Neural progenitor cell (in vitro differentiated cells): ENCODE data around the gene PDE8B. TPM values are rescaled to one million over a fixed set of nuclear protein-coding genes. Genes with fewer than 3 reads are reported as not detected.

Experiments used
- DNase-seq: peaks from one replicate; pipeline ENCODE4 v3.0.0-alpha.2; 2016; ENCODE audit warnings: low spot score
- H2AFZ ChIP-seq: fragments of 200-600 bp; sonication (generic); replicated peaks from 2 replicates; pipeline ENCODE4 v1.6.1; 2016; ENCODE audit warnings: antibody characterized with exemption
- H3F3A ChIP-seq: fragments of 200-600 bp; sonication (generic); 2 replicates; pipeline ENCODE4 v1.6.1; 2016; ENCODE audit warnings: antibody characterized with exemption, low read depth
- H3K27ac ChIP-seq: fragments of 200-600 bp; sonication (generic); 2 replicates; pipeline ENCODE4 v1.5.1; 2016; ENCODE audit warnings: mild to moderate bottlenecking
- H3K27me3 ChIP-seq: fragments of 200-600 bp; sonication (generic); 2 replicates; pipeline ENCODE4 v1.6.1; 2016; ENCODE audit warnings: mild to moderate bottlenecking, moderate library complexity
- H3K36me3 ChIP-seq: fragments of 200-600 bp; sonication (generic); 2 replicates; pipeline ENCODE4 v1.5.1; 2016
- H3K4me1 ChIP-seq: fragments of 200-600 bp; sonication (generic); 2 replicates; pipeline ENCODE4 v1.6.1; 2016; ENCODE audit warnings: mixed run types
- H3K4me2 ChIP-seq: fragments of 200-600 bp; sonication (generic); 2 replicates; pipeline ENCODE4 v1.6.1; 2016
- H3K4me3 ChIP-seq: fragments of 200-600 bp; sonication (generic); 2 replicates; pipeline ENCODE4 v1.5.1; 2016
- H3K79me2 ChIP-seq: fragments of 200-600 bp; sonication (generic); 2 replicates; pipeline ENCODE4 v1.6.1; 2016; ENCODE audit warnings: low read depth
- H3K9ac ChIP-seq: fragments of 200-600 bp; sonication (generic); 2 replicates; pipeline ENCODE4 v1.6.1; 2016
- H3K9me3 ChIP-seq: fragments of 200-600 bp; sonication (generic); 2 replicates; pipeline ENCODE4 v1.5.1; 2016; ENCODE audit warnings: low read depth
- H4K20me1 ChIP-seq: fragments of 200-600 bp; sonication (generic); 2 replicates; pipeline ENCODE4 v1.6.1; 2016; ENCODE audit warnings: low read depth
- H3K27ac Mint-ChIP-seq: 3 replicates; pipeline ENCODE4 v1.8.0; 2021; ENCODE audit warnings: mixed read lengths
- H3K27me3 Mint-ChIP-seq: 2 replicates; pipeline ENCODE4 v1.8.0; 2022; ENCODE audit warnings: low read depth, mild to moderate bottlenecking, inconsistent platforms, moderate library complexity, mixed read lengths; ENCODE audit not compliant: insufficient read depth
- H3K36me3 Mint-ChIP-seq: 3 replicates; pipeline ENCODE4 v1.8.0; 2021; ENCODE audit warnings: mixed read lengths
- H3K4me1 Mint-ChIP-seq: 3 replicates; pipeline ENCODE4 v1.8.0; 2021; ENCODE audit warnings: mixed read lengths
- H3K4me3 Mint-ChIP-seq: 3 replicates; pipeline ENCODE4 v1.8.0; 2021; ENCODE audit warnings: mild to moderate bottlenecking, moderate library complexity, mixed read lengths
- H3K9me3 Mint-ChIP-seq: 3 replicates; pipeline ENCODE4 v1.8.0; 2020; ENCODE audit warnings: mixed read lengths
- CTCF ChIP-seq: fragments of 200-600 bp; sonication (generic); IDR thresholded peaks from 2 replicates; pipeline ENCODE4 v1.5.1; 2017; ENCODE audit warnings: antibody characterized with exemption, mild to moderate bottlenecking
- EZH2 ChIP-seq: fragments of 200-600 bp; sonication (generic); IDR thresholded peaks from 2 replicates; pipeline ENCODE4 v1.6.1; 2017; ENCODE audit warnings: antibody characterized with exemption, mild to moderate bottlenecking, moderate library complexity
- EZH2phosphoT487 ChIP-seq: fragments of 200-600 bp; sonication (generic); IDR thresholded peaks from 2 replicates; pipeline ENCODE4 v1.6.1; 2017; ENCODE audit warnings: antibody characterized with exemption
- total RNA-seq: library from RNA; depleted of rRNA; stranded (reverse); fragments of >200 nt; gene quantifications from 2 replicates; pipeline ENCODE4 v1.2.3, GENCODE V29; 2015; ENCODE audit warnings: low replicate concordance

The PDE8B gene
- total RNA-seq, 1 donor from 2014 or later = 4.3 TPM

- H3K4me1 ChIP-seq = no peaks in the 10 kb centered on the region
- no peak overlapping the region for H3K9ac ChIP-seq
- no peaks in the 10 kb centered on the region for H3K27me3 ChIP-seq
- TF ChIP-seq EZH2 (no peak), CTCF (no peak), EZH2phosphoT487 (no peak)
- Mint-ChIP-seq H3K9me3 (no peaks in the 10 kb centered on the region), H3K4me3 (no peak overlapping the region), H3K4me1 (peaks cover 17% of the 10 kb centered on the region), H3K27me3 (peaks cover 2% of the 10 kb centered on the region), H3K36me3 (no peaks in the 10 kb centered on the region), H3K27ac (no peak overlapping the region)
- H3F3A ChIP-seq = no peaks in the 10 kb centered on the region
- H3K79me2 ChIP-seq = no peaks in the 10 kb centered on the region
- H3K4me2 ChIP-seq = no peak overlapping the region
- no peaks in the 10 kb centered on the region for H3K36me3 ChIP-seq
- H3K27ac ChIP-seq = no peak overlapping the region
- no peak for DNase-seq
- H3K9me3 ChIP-seq = no peaks in the 10 kb centered on the region
- no peak overlapping the region for H2AFZ ChIP-seq
- no peak overlapping the region for H3K4me3 ChIP-seq
- H4K20me1 ChIP-seq = no peaks in the 10 kb centered on the region
Measured at GRCh38 chr5:77367741-77368140, 157.3 kb downstream of the PDE8B start.

DNA sequence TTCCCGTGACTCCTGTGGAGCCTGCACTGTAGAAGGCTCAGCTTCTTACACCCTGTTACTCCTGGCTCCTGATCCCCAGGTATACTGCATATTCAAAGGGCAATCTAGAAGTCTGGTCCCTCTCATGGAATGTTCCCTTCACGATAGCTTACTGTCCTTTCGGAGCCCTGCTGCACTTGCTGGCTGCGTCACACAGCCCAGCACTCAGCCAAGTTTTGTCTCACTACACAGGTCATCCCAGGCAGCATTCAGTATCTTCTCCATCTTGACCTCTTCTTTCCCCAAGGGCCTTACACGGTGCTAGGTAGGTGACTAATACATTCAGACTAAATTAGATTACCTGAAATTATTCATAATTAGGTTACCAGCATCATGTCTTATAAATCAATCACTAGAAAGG lies 157.9 kb downstream of the PDE8B start:
- Histone ChIP-seq H3K4me2 (no peak overlapping the region), H3K9ac (no peak overlapping the region), H3K27me3 (no peaks in the 10 kb centered on the region), H3K4me1 (no peaks in the 10 kb centered on the region), H3K4me3 (no peak overlapping the region), H3K27ac (no peak overlapping the region), H3K79me2 (no peaks in the 10 kb centered on the region), H3F3A (no peaks in the 10 kb centered on the region), H3K36me3 (no peaks in the 10 kb centered on the region), H2AFZ (no peak overlapping the region), H4K20me1 (no peaks in the 10 kb centered on the region), H3K9me3 (no peaks in the 10 kb centered on the region)
- Mint-ChIP-seq H3K36me3 (no peaks in the 10 kb centered on the region), H3K4me1 (peaks cover 17% of the 10 kb centered on the region), H3K27me3 (no peaks in the 10 kb centered on the region), H3K27ac (no peak overlapping the region), H3K4me3 (no peak overlapping the region), H3K9me3 (no peaks in the 10 kb centered on the region)
- DNase-seq = no peak
- TF ChIP-seq EZH2 (no peak), CTCF (no peak), EZH2phosphoT487 (no peak)

GRCh38 chr5:77369566-77369965 lies 159.1 kb downstream of the PDE8B start:
- DNase-seq = no peak
- Histone ChIP-seq H3K27ac (no peak overlapping the region), H4K20me1 (no peaks in the 10 kb centered on the region), H3K79me2 (no peaks in the 10 kb centered on the region), H2AFZ (no peak overlapping the region), H3K9ac (no peak overlapping the region), H3K9me3 (no peaks in the 10 kb centered on the region), H3K4me2 (no peak overlapping the region), H3K4me3 (no peak overlapping the region), H3F3A (no peaks in the 10 kb centered on the region), H3K4me1 (no peaks in the 10 kb centered on the region), H3K27me3 (no peaks in the 10 kb centered on the region), H3K36me3 (no peaks in the 10 kb centered on the region)
- no peak for TF ChIP-seq CTCF
- no peak for TF ChIP-seq EZH2
- no peak for TF ChIP-seq EZH2phosphoT487
- no peaks in the 10 kb centered on the region for H3K27me3 Mint-ChIP-seq
- H3K4me3 Mint-ChIP-seq = no peak overlapping the region
- H3K9me3 Mint-ChIP-seq = no peaks in the 10 kb centered on the region
- H3K4me1 Mint-ChIP-seq = peaks cover 14% of the 10 kb centered on the region
- H3K27ac Mint-ChIP-seq = no peak overlapping the region
- H3K36me3 Mint-ChIP-seq = no peaks in the 10 kb centered on the region

DNA sequence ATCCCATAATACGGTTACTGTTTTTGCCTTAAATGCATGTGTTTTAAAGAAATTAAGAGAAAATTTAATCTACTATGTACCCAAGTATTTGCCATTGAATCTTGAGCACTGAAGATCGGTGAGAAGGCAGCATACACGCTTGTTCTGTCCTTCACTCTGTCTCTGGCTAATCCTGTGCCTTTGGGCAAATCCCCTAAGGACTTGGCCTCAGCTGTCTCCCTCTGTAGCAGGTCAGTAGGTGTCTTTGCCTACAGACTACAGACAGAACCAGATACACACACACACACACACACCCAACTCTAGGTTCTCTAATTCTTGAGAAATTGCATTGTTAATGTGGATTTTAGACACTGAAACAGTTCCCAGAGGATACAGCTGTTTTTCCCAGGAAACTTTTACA lies 164.2 kb downstream of the PDE8B start:
- Mint-ChIP-seq H3K27ac (no peak overlapping the region), H3K36me3 (no peaks in the 10 kb centered on the region), H3K9me3 (no peaks in the 10 kb centered on the region), H3K4me3 (no peak overlapping the region), H3K27me3 (peaks cover 3% of the 10 kb centered on the region), H3K4me1 (no peaks in the 10 kb centered on the region)
- TF ChIP-seq EZH2 = no peak
- no peak for TF ChIP-seq CTCF
- no peak for TF ChIP-seq EZH2phosphoT487
- no peaks in the 10 kb centered on the region for H3F3A ChIP-seq
- H3K4me3 ChIP-seq = no peak overlapping the region
- H3K79me2 ChIP-seq = no peaks in the 10 kb centered on the region
- no peaks in the 10 kb centered on the region for H4K20me1 ChIP-seq
- H3K4me2 ChIP-seq = no peak overlapping the region
- no peaks in the 10 kb centered on the region for H3K4me1 ChIP-seq
- no peak overlapping the region for H3K27ac ChIP-seq
- no peak for DNase-seq
- H3K36me3 ChIP-seq = no peaks in the 10 kb centered on the region
- no peaks in the 10 kb centered on the region for H3K9me3 ChIP-seq
- H3K9ac ChIP-seq = no peak overlapping the region
- no peaks in the 10 kb centered on the region for H3K27me3 ChIP-seq
- H2AFZ ChIP-seq = no peak overlapping the region
